H1 (cell line): ENCODE data around the gene ITGA11. TPM values are rescaled to one million over a fixed set of nuclear protein-coding genes. Genes with fewer than 3 reads are reported as not detected.

Source experiments
- CTCF ChIA-PET: fragments of 300-600 bp; sonication (Branson Sonifier 250); formaldehyde crosslinking; loops from one replicate; lab custom pipeline; 2021; ENCODE audit not compliant: partially characterized antibody; lab: Charles Lee
- POLR2A ChIA-PET: fragments of 300-600 bp; sonication (Branson Sonifier 250); formaldehyde crosslinking; loops from one replicate; lab custom pipeline; 2021; ENCODE audit warnings: inconsistent platforms; ENCODE audit not compliant: partially characterized antibody; lab: Charles Lee
- DNase-seq, 2 experiments: peaks; one replicate each; pipeline versions ENCODE4 v3.0.0 to v3.0.0-alpha.2; 2010 to 2022; ENCODE audit warnings: low spot score in 2 of 2, low read depth in 1 of 2, mixed read lengths in 1 of 2
- FAIRE-seq: peaks from 2 replicates; lab custom pipeline; 2011; peaks lifted over from hg19 to GRCh38; lab: Jason Lieb, UNC
- H2AFZ ChIP-seq: 2 replicates; pipeline ENCODE4 v1.8.1; 2012; ENCODE audit warnings: low read length, inconsistent platforms
- H2AK5ac ChIP-seq: 2 replicates; pipeline ENCODE4 v1.6.1; 2013; ENCODE audit warnings: low read depth, low read length
- H2BK120ac ChIP-seq: replicated peaks from 2 replicates; pipeline ENCODE3; 2013; ENCODE audit warnings: low read depth, low read length, inconsistent platforms
- H2BK12ac ChIP-seq: 2 replicates; pipeline ENCODE4 v1.6.1; 2013; ENCODE audit warnings: low read depth, low read length
- H2BK15ac ChIP-seq: 2 replicates; pipeline ENCODE4 v1.6.1; 2013; ENCODE audit warnings: low read length
- H2BK20ac ChIP-seq: 2 replicates; pipeline ENCODE4 v1.6.1; 2013; ENCODE audit warnings: low read length
- H2BK5ac ChIP-seq: 2 replicates; pipeline ENCODE4 v1.6.1; 2013; ENCODE audit warnings: low read depth, low read length
- H3K14ac ChIP-seq: 2 replicates; pipeline ENCODE4 v1.6.1; 2013; ENCODE audit warnings: inconsistent platforms; ENCODE audit not compliant: insufficient read length
- H3K18ac ChIP-seq: 2 replicates; pipeline ENCODE4 v1.6.1; 2013; ENCODE audit warnings: low read length; ENCODE audit errors: extremely low read depth
- H3K23ac ChIP-seq: 2 replicates; pipeline ENCODE4 v1.6.1; 2013; ENCODE audit warnings: inconsistent platforms; ENCODE audit not compliant: insufficient read length
- H3K23me2 ChIP-seq: 2 replicates; pipeline ENCODE4 v1.6.1; 2013; ENCODE audit warnings: low read depth, low read length
- H3K27ac ChIP-seq: 2 replicates; pipeline ENCODE4 v1.6.1; 2011; ENCODE audit warnings: low read depth, low read length, inconsistent platforms
- H3K27me3 ChIP-seq, 4 experiments: replicated peaks in 1 of 4; 1 replicate in 1 of 4; 2 replicates in 3 of 4; pipeline versions ENCODE4 v1.6.1 to v1.8.1; 2011 to 2013; ENCODE audit warnings: low read length in 3 of 4, mild to moderate bottlenecking in 3 of 4, inconsistent platforms in 2 of 4, mixed read lengths in 2 of 4, moderate library complexity in 1 of 4; ENCODE audit not compliant: control insufficient read depth in 3 of 4, insufficient read depth in 3 of 4; ENCODE audit errors: extremely low read depth in 1 of 4
- H3K36me3 ChIP-seq, 4 experiments: 2 replicates each; pipeline versions ENCODE4 v1.6.1 to v1.8.1; 2011 to 2013; ENCODE audit warnings: mild to moderate bottlenecking in 4 of 4, low read length in 3 of 4, moderate library complexity in 2 of 4, control low read depth in 1 of 4, inconsistent platforms in 1 of 4; ENCODE audit not compliant: insufficient read depth in 4 of 4, control insufficient read depth in 2 of 4
- H3K4ac ChIP-seq: replicated peaks from 2 replicates; pipeline ENCODE3; 2013; ENCODE audit warnings: low read length, low read depth, mixed read lengths, inconsistent platforms; ENCODE audit not compliant: insufficient read length
- H3K4me1 ChIP-seq, 4 experiments: replicated peaks in 1 of 4; 1 replicate in 1 of 4; 2 replicates in 3 of 4; pipeline versions ENCODE4 v1.6.1 to v1.8.1; 2011 to 2013; ENCODE audit warnings: low read length in 3 of 4, inconsistent platforms in 2 of 4, mixed read lengths in 1 of 4; ENCODE audit not compliant: insufficient read depth in 4 of 4, control insufficient read depth in 3 of 4
- H3K4me2 ChIP-seq, 2 experiments: 2 replicates each; pipeline versions ENCODE4 v1.6.1 to v1.8.1; 2011 to 2013; ENCODE audit warnings: low read depth in 2 of 2, low read length in 2 of 2, control low read depth in 1 of 2, inconsistent platforms in 1 of 2, mild to moderate bottlenecking in 1 of 2; ENCODE audit not compliant: insufficient read depth in 1 of 2
- H3K4me3 ChIP-seq, 4 experiments: fragments of 200-600, 300-600 bp in 1 of 4; sonication (generic), shearing (Covaris generic), sonication (Bioruptor Twin) in 1 of 4; 2 replicates each; pipeline versions ENCODE4 v1.5.1 to v1.8.1; 2011 to 2016; ENCODE audit warnings: low read length in 4 of 4, low read depth in 3 of 4, control low read depth in 2 of 4, inconsistent platforms in 2 of 4, mild to moderate bottlenecking in 2 of 4, mixed read lengths in 1 of 4, moderate library complexity in 1 of 4; ENCODE audit not compliant: insufficient read depth in 2 of 4; ENCODE audit errors: extremely low read depth in 1 of 4
- H3K56ac ChIP-seq: replicated peaks from 2 replicates; pipeline ENCODE3; 2013; ENCODE audit warnings: low read depth, mild to moderate bottlenecking, mixed read lengths, low read length, inconsistent platforms; ENCODE audit not compliant: insufficient read length
- H3K79me1 ChIP-seq: 2 replicates; pipeline ENCODE4 v1.6.1; 2013; ENCODE audit warnings: low read depth, low read length, control low read depth
- H3K79me2 ChIP-seq, 2 experiments: 2 replicates each; pipeline versions ENCODE4 v1.6.1 to v1.8.1; 2012 to 2013; ENCODE audit warnings: low read length in 2 of 2, mild to moderate bottlenecking in 2 of 2, inconsistent platforms in 1 of 2; ENCODE audit not compliant: insufficient read depth in 2 of 2, control insufficient read depth in 1 of 2
- H3K9ac ChIP-seq, 4 experiments: replicated peaks in 1 of 4; 1 replicate in 1 of 4; 2 replicates in 3 of 4; pipeline versions ENCODE4 v1.6.1 to v1.8.1; 2011 to 2013; ENCODE audit warnings: low read depth in 3 of 4, low read length in 3 of 4, control low read depth in 2 of 4, mild to moderate bottlenecking in 2 of 4, moderate library complexity in 2 of 4, inconsistent platforms in 1 of 4; ENCODE audit errors: extremely low read depth in 1 of 4
- H3K9me3 ChIP-seq, 2 experiments: 2 replicates each; pipeline versions ENCODE4 v1.6.1 to v1.8.1; 2012 to 2013; ENCODE audit warnings: mild to moderate bottlenecking in 2 of 2, moderate library complexity in 2 of 2, control low read depth in 1 of 2, inconsistent platforms in 1 of 2, low read depth in 1 of 2, low read length in 1 of 2, mixed read lengths in 1 of 2; ENCODE audit not compliant: insufficient read depth in 2 of 2
- H4K20me1 ChIP-seq, 2 experiments: replicated peaks in 1 of 2; 2 replicates each; pipeline versions ENCODE3 to v1.8.1; 2011 to 2013; ENCODE audit warnings: inconsistent platforms in 2 of 2, low read length in 2 of 2, mild to moderate bottlenecking in 1 of 2; ENCODE audit not compliant: insufficient read depth in 2 of 2, control insufficient read depth in 1 of 2
- H4K5ac ChIP-seq: 2 replicates; pipeline ENCODE4 v1.6.1; 2013; ENCODE audit warnings: low read length, low read depth, mixed read lengths, inconsistent platforms; ENCODE audit not compliant: insufficient read length
- H4K8ac ChIP-seq: 2 replicates; pipeline ENCODE4 v1.8.0; 2013; ENCODE audit warnings: mild to moderate bottlenecking, moderate library complexity, low read length, inconsistent platforms; ENCODE audit not compliant: insufficient read depth; ENCODE audit errors: extremely low read depth
- H4K91ac ChIP-seq: replicated peaks from 2 replicates; pipeline ENCODE3; 2013; ENCODE audit warnings: low read length, mixed read lengths, inconsistent platforms; ENCODE audit not compliant: insufficient read length
- ASH2L ChIP-seq: fragments of 200-600, 300-600 bp; sonication (generic); IDR thresholded peaks from one replicate; pipeline ENCODE4 v1.7.1; 2017; ENCODE audit warnings: low read length
- CREB1 ChIP-seq: IDR thresholded peaks from 2 replicates; pipeline ENCODE4 v1.6.1; 2012; ENCODE audit warnings: inconsistent platforms
- WGBS, 2 experiments: shearing (Covaris generic) in 1 of 2; methylation state at CpG; one replicate each; pipeline versions ENCODE4 v1.1.6 to v1.1.7; 2013 to 2015; ENCODE audit warnings: low lambda C conversion rate in 2 of 2, mixed read lengths in 2 of 2, inconsistent platforms in 1 of 2, low coverage in 1 of 2, missing lambda C conversion rate in 1 of 2; ENCODE audit not compliant: insufficient replicate concordance in 2 of 2, insufficient coverage in 1 of 2, insufficient read length in 1 of 2; ENCODE audit errors: extremely low coverage in 1 of 2, missing lambda C conversion rate in 1 of 2; 5-methylcytosine and 5-hydroxymethylcytosine counted together
- polyA plus RNA-seq, 7 experiments: library from polyadenylated mRNA; depleted of rRNA in 3 of 7; stranded (reverse) in 5 of 7; unstranded in 2 of 7; fragments of >200 nt in 5 of 7; fragments of 200-250 nt in 2 of 7; gene quantifications; 1 replicate in 5 of 7; 2 replicates in 1 of 7; 4 replicates in 1 of 7; pipeline versions ENCODE4 v1.2.1 to v1.2.3, GENCODE V29; 2011 to 2013; ENCODE audit warnings: missing spikeins in 2 of 7, mixed read lengths in 2 of 7
- total RNA-seq: library from RNA; stranded (reverse); fragmentation: NEBNext Ultra II Directional; extraction: Animal tissue kit (Norgen Biotek cat#: 25700); gene quantifications from 2 replicates; pipeline ENCODE4 v1.2.1, GENCODE V29; 2021

ITGA11 gene
- total and polyA plus RNA-seq, 2 of the 8 experiments (the other 6 are each of a cell fraction or from before 2014, with no cell fraction given): 0.05 to 0.06 TPM

DNA sequence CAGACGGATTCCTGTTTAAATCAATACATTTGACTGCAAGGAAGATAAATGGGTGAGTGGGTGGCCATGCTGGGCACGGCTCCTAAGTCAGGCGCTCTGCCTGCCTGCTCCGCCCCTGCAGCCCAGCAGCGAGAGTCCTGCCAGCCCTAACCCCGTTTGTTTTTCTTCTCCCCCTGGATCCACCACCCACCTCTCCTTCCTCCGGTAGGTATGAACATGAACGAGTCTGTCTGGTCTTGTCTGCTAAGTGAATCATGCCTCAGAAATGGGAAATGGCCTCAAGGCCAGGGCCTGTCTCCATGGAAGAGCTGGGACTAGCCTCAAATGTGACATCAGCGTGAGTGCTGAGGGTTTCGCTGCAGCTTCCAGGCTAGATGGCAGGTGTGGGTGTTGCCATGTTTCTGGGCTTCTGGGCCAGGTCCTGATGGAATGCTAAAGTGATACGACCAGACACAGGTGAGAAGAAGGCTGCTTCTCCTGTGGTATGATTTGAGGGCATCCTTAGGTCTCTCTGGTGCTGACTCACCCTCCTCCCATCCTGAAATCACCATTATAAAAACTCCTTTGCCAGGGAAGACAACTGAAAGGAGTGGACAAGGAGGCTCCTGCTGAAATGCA lies 160.0 kb downstream of the ITGA11 start:
- H4K5ac ChIP-seq: peak overlapping the region; percentile 49
- no peak overlapping the region for H3K56ac ChIP-seq
- peak overlapping the region; percentile 75; the same call in 1 of the 2 replicates for H2AK5ac ChIP-seq
- DNase-seq (no peak), FAIRE-seq (no peak)
- ChIA-PET POLR2A (interaction anchor here (0.9 kb wide), 1 partner anchor 15 kb away, joined by 5 read pairs; no protein-coding TSS in a partner anchor), CTCF (interaction anchor here (0.9 to 2.1 kb wide), 4 partner anchors 19 to 60 kb away, joined by 3 to 13 read pairs (median 3); no protein-coding TSS in a partner anchor)
- H3K9ac ChIP-seq: no peak overlapping the region
- no peaks in the 10 kb centered on the region for H3K79me1 ChIP-seq
- H2BK20ac ChIP-seq: peak overlapping the region; percentile 99
- no peaks in the 10 kb centered on the region for H4K20me1 ChIP-seq
- 69% methylated on average over 11 of the region's 11 CpGs; no CpG with 5 or more reads in 1 of the 2 experiments for WGBS, 2 experiments
- peak overlapping the region; percentile 89; the same call in 1 of the 2 replicates for H2BK15ac ChIP-seq
- no peak overlapping the region for H4K8ac ChIP-seq
- H3K36me3 ChIP-seq: no peaks in the 10 kb centered on the region
- H2BK5ac ChIP-seq: peak overlapping the region; percentile 83
- no peak overlapping the region for H3K14ac ChIP-seq
- peak overlapping the region; percentile 30 for H2BK120ac ChIP-seq
- no peaks in the 10 kb centered on the region for H3K79me2 ChIP-seq
- H3K9me3 ChIP-seq: no peaks in the 10 kb centered on the region
- H3K18ac ChIP-seq: peak overlapping the region; percentile 93
- H3K23ac ChIP-seq: no peak overlapping the region
- peak overlapping the region; percentile 71 for H4K91ac ChIP-seq
- peak overlapping the region; percentile 49 to 66 for H3K4me2 ChIP-seq
- H3K4me1 ChIP-seq: peaks cover 7 to 20% (median 13%) of the 10 kb centered on the region in 4 experiments
- H3K27ac ChIP-seq: no peak overlapping the region; the same call in 1 of the 2 replicates
- H3K27me3 ChIP-seq: no peaks in the 10 kb centered on the region
- peak overlapping the region; percentile 95 for H2AFZ ChIP-seq
- H3K4ac ChIP-seq: peak overlapping the region; percentile 36
- H3K4me3 ChIP-seq: no peak overlapping the region
- H2BK12ac ChIP-seq: peak overlapping the region; percentile 94
- peaks cover 6% of the 10 kb centered on the region; the same call in 1 of the 2 replicates for H3K23me2 ChIP-seq
- TF ChIP-seq CREB1: no peak
- peak; percentile 26 for TF ChIP-seq ASH2L
